Stimulated activated CD4-positive, alpha-beta T cell treated with anti-CD3 and anti-CD28 coated beads, Interleukin-4, amount 100 ng/mL, for 48 hours (primary cell): ENCODE results near the gene MAEA.

Experiments used
- DNase-seq, 2 donors: peaks; one replicate each; pipeline ENCODE4 v3.0.0-alpha.2; 2020; ENCODE audit warnings: low read depth in 2 of 2

MAEA gene

GRCh38 chr4:1299301-1299860 lies 9.7 kb downstream of the MAEA start:
- no peak for DNase-seq

GRCh38 chr4:1300466-1301455 lies 11.1 kb downstream of the MAEA start:
- DNase-seq: no peak

GRCh38 chr4:1302159-1302558 lies 12.5 kb downstream of the MAEA start:
- no peak for DNase-seq

GRCh38 chr4:1305261-1305711 lies 15.6 kb downstream of the MAEA start:
- no peak for DNase-seq

DNA sequence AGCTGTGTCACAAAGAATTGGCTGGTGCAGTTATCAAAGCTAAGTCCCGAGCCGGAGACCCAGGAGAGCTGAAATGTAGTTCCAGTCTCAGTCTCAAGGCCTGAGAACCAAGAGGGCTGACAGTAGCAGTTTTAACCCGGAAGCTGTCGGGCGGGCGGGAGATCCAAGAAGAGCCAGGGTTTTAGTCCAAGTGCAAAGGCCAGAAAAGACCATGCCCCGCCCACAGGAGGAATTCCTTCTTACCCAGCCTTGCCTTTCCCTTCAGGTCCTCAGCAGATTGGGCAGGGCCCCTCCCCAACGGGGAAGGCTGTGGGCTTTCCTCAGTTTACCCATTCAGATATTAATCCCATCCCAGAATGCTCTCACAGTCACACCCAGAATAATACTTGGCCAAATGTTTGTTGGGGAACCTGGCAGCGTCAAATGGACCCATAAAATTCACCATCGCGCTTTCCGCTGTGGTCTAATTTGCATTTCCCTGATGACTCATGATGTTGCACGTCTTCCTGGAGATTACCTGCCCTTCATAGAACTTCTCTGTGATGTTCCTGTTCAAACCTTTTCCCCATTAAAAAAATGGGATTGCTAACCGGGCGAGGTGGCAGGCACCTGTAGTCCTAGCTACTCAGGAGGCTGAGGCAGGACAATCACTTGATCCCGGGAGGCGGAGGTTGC lies 16.2 kb downstream of the MAEA start:
- no peak for DNase-seq

DNA sequence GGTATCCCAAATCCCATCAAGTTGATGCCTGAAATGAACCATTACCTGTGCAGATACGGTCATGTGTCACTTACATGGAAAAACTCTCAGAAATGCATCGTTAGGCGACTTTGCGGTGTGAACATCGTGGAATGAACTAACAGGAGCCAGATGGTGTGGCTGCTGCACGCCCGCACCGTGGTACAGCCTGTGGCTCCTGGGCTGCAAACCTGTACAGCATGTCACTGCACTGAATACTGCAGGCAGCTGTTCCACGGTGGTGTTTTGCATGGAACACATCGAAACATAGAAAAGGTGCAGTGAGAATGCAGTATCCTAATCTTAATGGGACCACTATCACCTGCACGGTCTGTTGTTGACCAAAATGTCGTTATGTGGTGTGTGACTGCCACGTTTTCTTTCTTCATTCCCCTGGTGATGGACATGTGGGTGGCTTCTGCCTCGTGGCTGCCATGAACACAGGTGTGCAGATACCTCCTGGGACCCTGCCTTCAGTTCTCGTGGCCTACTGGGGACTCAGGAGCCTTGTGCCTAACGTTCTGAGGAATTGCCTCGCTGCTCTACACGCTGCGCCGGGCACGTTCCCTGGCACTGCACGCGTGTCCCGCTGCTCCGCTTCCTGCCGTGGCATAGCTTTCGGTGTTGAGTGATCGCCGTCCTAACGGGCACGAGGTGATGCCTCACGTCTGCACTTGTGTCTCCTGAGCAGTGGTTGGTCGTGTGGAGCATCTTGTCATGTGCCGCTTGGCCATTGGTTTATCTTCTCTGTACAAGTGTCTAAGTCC lies 18.5 kb downstream of the MAEA start:
- no peak for DNase-seq

GRCh38 chr4:1309261-1310010 lies 19.7 kb downstream of the MAEA start:
- DNase-seq: peak; percentile 35 to 38

GRCh38 chr4:1310031-1310795 lies 20.5 kb downstream of the MAEA start:
- no peak for DNase-seq

- DNase-seq: no peak
Measured at GRCh38 chr4:1310796-1311631, 21.3 kb downstream of the MAEA start.

DNA sequence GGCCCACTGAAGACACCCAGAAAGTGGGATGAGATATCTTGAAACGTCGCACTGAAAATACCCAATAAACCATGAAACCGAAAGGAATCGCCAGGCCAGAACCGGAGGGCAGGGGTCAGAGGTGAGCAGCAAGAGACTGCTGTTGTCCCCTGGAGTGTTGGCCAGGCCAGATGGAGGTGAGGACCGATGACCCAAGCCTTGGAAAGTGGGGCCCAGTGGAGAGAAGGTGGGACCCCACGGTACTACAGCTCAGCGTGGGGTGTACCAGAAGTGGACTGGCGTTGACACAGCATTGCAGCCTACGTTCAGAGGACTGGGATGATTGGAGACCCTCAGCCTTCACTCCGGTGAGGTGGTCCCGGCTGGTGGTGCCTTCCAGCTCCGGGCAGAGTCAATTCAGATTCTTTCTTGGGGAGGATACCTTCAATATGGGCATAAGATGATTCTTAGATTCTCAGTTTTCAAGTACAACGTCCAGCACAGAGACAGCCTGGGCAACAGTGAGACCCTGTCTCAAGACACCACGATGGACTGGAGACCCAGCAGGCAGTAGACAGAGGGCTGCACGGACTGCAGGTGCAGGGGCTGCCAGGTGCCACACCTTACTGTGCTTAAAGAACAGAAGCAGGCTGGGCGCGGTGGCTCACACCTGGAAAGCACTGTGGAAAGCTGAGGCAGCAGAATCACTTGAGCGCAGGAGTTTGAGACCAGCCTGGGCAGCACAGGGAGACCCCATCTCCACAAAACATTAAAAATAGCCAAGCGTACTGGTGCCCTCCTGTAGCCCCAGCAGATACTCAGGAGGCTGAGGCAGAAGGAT lies 23.3 kb downstream of the MAEA start:
- no peak for DNase-seq

- no peak for DNase-seq
Measured at GRCh38 chr4:1315306-1315705, 25.6 kb downstream of the MAEA start.

- DNase-seq: no peak
Measured at GRCh38 chr4:1315836-1316536, 26.3 kb downstream of the MAEA start.

GRCh38 chr4:1316537-1317168 lies 27.0 kb downstream of the MAEA start:
- no peak for DNase-seq

DNA sequence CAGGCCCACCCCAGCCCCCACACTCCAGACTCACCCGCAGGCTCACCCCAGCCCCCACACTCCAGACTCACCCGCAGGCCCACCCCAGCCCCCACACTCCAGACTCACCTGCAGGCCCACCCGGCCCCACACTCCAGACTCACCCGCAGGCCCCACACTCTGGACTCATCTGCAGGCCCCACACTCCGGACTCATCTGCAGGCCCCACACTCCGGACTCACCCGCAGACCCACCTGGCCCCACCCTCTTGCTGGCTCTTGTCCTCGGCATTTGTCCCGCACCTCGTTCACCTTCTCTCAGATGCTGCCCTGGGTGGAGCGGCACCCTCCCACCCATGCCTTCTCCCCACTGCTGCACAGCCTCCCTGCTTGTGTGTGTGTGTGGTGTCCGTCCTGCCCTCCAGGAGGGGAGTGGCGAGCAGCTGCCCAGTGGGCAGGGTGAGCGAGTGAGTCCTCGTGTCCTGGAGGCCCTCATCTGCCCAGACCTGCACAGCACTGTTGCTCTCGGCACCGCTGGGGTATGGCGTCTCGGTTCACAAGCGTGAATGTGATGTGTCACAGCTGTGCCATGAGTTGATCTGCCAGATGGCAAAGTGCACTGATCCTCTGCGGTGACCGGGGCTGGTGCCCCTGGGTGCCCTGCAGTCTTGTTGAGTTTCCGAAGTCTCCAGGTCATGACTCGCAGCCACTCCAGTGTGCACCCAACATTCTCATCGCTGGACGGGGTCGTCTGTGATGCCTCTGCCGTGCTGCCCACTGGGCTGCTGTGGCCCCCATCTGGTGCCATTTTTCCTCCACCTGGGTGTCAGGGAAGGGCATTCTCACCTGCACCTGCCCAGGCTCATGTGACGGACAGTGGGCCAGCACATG lies 27.7 kb downstream of the MAEA start:
- DNase-seq: no peak

- no peak for DNase-seq
Measured at GRCh38 chr4:1318046-1318375, 28.3 kb downstream of the MAEA start.

DNA sequence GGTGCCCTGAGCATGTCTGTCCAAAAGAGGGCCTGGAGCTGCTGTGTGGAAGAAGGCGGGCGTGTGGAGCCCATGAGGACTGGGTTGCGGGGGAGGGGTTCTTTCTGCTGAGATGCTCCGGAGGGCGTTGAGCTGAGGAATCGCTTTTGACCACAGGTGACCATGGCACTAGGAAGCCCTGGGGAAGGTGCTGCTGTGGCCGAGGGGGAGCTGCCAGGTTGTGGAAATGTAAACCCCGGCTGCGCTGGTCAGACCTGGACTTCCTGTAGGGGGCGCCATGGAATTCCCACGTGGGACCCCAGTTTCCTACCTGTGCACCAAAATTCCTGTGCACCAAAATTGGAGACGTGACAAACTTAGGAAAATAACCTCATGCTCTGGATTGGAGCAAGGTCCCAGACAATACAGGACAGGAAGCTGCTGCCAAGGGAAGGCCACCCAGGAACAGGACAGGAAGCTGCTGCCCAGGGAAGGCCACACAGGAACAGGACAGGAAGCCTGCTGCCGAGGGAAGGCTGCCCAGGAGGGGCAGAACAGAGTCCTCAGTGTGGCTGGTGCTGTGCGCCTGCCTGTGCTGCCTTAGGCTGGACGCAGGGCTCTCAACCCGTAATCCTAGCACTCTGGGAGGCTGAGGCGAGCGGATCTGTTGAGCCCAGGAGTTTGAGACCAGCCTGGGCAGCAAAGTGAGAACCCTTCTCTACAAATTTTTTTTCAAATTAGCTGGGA lies 29.0 kb downstream of the MAEA start:
- no peak for DNase-seq
